ENCODE results near the gene PODXL2.

PODXL2 gene

GRCh38 chr3:127688416-127689265 lies 59.7 kb downstream of the PODXL2 start:
- no peaks in the 10 kb centered on the region for H3K9me3 ChIP-seq (ENCODE audit: control insufficient read depth, low read length)
- no peak overlapping the region for H2AFZ ChIP-seq
- no peaks in the 10 kb centered on the region for H3K27me3 ChIP-seq (ENCODE audit: control insufficient read depth, insufficient read depth, low read length)
- no peaks in the 10 kb centered on the region for H3K4me1 ChIP-seq
- H3K36me3 ChIP-seq (ENCODE audit: control insufficient read depth, insufficient read depth, low read length), result no peaks in the 10 kb centered on the region
- no peak overlapping the region for H3K27ac ChIP-seq
- no peak overlapping the region for H3K4me3 ChIP-seq (ENCODE audit: low read depth, low read length)
- no peak overlapping the region for H3K9ac ChIP-seq
- H3K79me2 ChIP-seq, result no peaks in the 10 kb centered on the region
- TF ChIP-seq CTCF (IDR thresholded peaks at IDR 0.05), result no peak
- no peak overlapping the region for H3K4me2 ChIP-seq (ENCODE audit: low read length)

DNA sequence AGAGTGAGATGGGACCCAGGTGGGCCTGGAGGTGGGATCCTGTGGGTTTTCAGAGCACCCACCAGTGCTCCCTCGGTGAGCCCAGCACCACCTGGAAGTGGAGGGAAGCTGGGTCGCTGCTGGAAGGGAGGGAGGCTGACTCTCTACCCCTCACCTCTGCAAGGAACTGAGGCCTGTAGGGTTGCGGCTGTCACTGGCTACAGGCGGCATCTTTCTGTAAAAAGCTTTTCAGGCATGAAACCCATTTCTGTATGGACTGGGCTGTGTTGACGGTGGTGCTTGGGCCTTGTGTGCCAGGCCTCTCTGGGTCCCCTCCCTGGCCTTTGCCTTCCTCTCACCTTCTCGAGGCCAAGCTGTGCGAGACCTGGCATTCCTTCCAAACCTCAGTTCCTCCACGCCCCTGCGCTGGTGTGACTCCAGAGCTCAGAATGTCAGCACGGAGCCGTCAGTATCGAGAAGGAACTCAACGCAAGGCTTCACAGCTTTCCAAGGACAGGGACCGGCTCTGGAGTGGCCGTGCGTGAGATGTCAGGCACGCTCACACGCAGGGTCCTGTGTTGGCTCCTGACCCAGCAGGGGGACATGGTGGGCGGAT lies 60.4 kb downstream of the PODXL2 start:
- Histone ChIP-seq H3K4me3 (ENCODE audit: low read depth, low read length) (no peak overlapping the region), H3K9ac (no peak overlapping the region), H3K36me3 (ENCODE audit: control insufficient read depth, insufficient read depth, low read length) (no peaks in the 10 kb centered on the region), H3K27ac (no peak overlapping the region), H3K79me2 (no peaks in the 10 kb centered on the region), H2AFZ (no peak overlapping the region), H3K27me3 (ENCODE audit: control insufficient read depth, insufficient read depth, low read length) (no peaks in the 10 kb centered on the region), H3K9me3 (ENCODE audit: control insufficient read depth, low read length) (no peaks in the 10 kb centered on the region), H3K4me2 (ENCODE audit: low read length) (no peak overlapping the region), H3K4me1 (no peaks in the 10 kb centered on the region)
- no peak for TF ChIP-seq CTCF (IDR thresholded peaks at IDR 0.05)

DNA sequence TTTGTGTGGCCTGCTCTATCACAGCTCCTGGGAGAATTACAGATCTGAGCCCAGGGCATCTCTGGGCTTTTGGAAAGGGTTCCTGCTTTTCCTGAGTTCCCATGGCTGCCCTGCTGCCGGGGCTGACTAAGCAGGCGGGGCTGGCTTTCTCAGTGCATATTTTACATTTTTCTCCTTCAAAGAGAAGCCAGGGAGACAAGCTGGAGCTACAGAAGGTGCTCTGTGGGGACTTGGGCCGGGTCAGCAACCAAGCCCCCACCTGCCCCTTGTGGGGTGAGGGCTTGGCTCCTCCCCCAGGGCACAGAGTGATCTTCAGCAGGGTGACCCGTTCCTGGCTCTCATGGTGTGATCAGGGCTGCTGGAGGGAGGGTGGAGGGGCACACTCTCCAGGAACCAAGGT lies 61.1 kb downstream of the PODXL2 start:
- H3K79me2 ChIP-seq, result no peaks in the 10 kb centered on the region
- H3K4me2 ChIP-seq (ENCODE audit: low read length), result no peak overlapping the region
- no peaks in the 10 kb centered on the region for H3K9me3 ChIP-seq (ENCODE audit: control insufficient read depth, low read length)
- no peak overlapping the region for H3K9ac ChIP-seq
- no peak for TF ChIP-seq CTCF (IDR thresholded peaks at IDR 0.05)
- no peaks in the 10 kb centered on the region for H3K4me1 ChIP-seq
- H3K27me3 ChIP-seq (ENCODE audit: control insufficient read depth, insufficient read depth, low read length), result no peaks in the 10 kb centered on the region
- no peak overlapping the region for H2AFZ ChIP-seq
- no peak overlapping the region for H3K27ac ChIP-seq
- H3K36me3 ChIP-seq (ENCODE audit: control insufficient read depth, insufficient read depth, low read length), result no peaks in the 10 kb centered on the region
- H3K4me3 ChIP-seq (ENCODE audit: low read depth, low read length), result no peak overlapping the region

- no peaks in the 10 kb centered on the region for H3K79me2 ChIP-seq
Observed at GRCh38 chr3:127690823-127691452, 62.0 kb downstream of the PODXL2 start.

More at GRCh38 chr3:127690823-127691452, 62.0 kb downstream of the PODXL2 start:
- Histone ChIP-seq H3K36me3 (ENCODE audit: control insufficient read depth, insufficient read depth, low read length) (no peaks in the 10 kb centered on the region), H3K27me3 (ENCODE audit: control insufficient read depth, insufficient read depth, low read length) (no peaks in the 10 kb centered on the region), H3K4me1 (no peaks in the 10 kb centered on the region), H2AFZ (no peak overlapping the region), H3K4me2 (ENCODE audit: low read length) (no peak overlapping the region), H3K9me3 (ENCODE audit: control insufficient read depth, low read length) (no peaks in the 10 kb centered on the region), H3K4me3 (ENCODE audit: low read depth, low read length) (no peak overlapping the region), H3K9ac (no peak overlapping the region), H3K27ac (no peak overlapping the region)
- TF ChIP-seq CTCF (IDR thresholded peaks at IDR 0.05), result no peak
